Upper lobe of left lung (tissue), 6 donors: ENCODE results near the gene RAP2A. TPM values are rescaled to one million over a fixed set of nuclear protein-coding genes. Genes with fewer than 3 reads are reported as not detected.

Source experiments
- ATAC-seq, 2 donors: fragments of 200-7000 bp; cut with Tn5 transposase; one replicate each; pipeline ENCODE4 v1.9.1; 2022; ENCODE audit warnings: mild to moderate bottlenecking in 2 of 2, moderate library complexity in 2 of 2; ENCODE audit not compliant: low FRiP score in 2 of 2
- DNase-seq, 2 donors: peaks; one replicate each; pipeline ENCODE4 v3.0.0-alpha.2; 2019 to 2020
- H3K27ac ChIP-seq, 4 donors: fragments of 200-600 bp; sonication (generic); one replicate each; pipeline ENCODE4 v1.5.1; 2016 to 2019
- H3K27me3 ChIP-seq, 4 donors: fragments of 200-600 bp; sonication (generic); one replicate each; pipeline ENCODE4 v1.5.1; 2017 to 2019
- H3K36me3 ChIP-seq, 4 donors: fragments of 200-600 bp; sonication (generic); one replicate each; pipeline ENCODE4 v1.5.1; 2016 to 2019
- H3K4me1 ChIP-seq, 4 donors: fragments of 200-600 bp; sonication (generic); one replicate each; pipeline ENCODE4 v1.5.1; 2018 to 2019
- H3K4me3 ChIP-seq, 4 donors: fragments of 200-600 bp; sonication (generic); one replicate each; pipeline ENCODE4 v1.5.1; 2017 to 2019; ENCODE audit warnings: mild to moderate bottlenecking in 2 of 4, moderate library complexity in 1 of 4
- H3K9me3 ChIP-seq, 4 donors: fragments of 200-600 bp; sonication (generic); one replicate each; pipeline ENCODE4 v1.5.1; 2018 to 2019
- CTCF ChIP-seq, 6 experiments: fragments of 450-650 bp in 4 of 6; fragments of 200-600 bp in 2 of 6; sonication (generic) in 2 of 6; IDR thresholded peaks; one replicate each; pipeline ENCODE4 v1.5.1; 2016 to 2019; ENCODE audit warnings: antibody characterized with exemption in 6 of 6
- EP300 ChIP-seq, 4 donors: sonication (generic); formaldehyde crosslinking; IDR thresholded peaks; one replicate each; pipeline ENCODE4 v1.5.1; 2017; ENCODE audit warnings: antibody characterized with exemption in 4 of 4, control low read depth in 2 of 4
- POLR2A ChIP-seq, 4 donors: fragments of 450-650 bp; IDR thresholded peaks; one replicate each; pipeline ENCODE4 v1.5.1; 2016 to 2017; ENCODE audit warnings: antibody characterized with exemption in 4 of 4, mild to moderate bottlenecking in 2 of 4
- POLR2AphosphoS5 ChIP-seq, 2 donors: sonication (generic); formaldehyde crosslinking; IDR thresholded peaks; one replicate each; pipeline ENCODE4 v1.5.1; 2017; ENCODE audit warnings: antibody characterized with exemption in 2 of 2
- WGBS, 2 donors: methylation state at CpG; one replicate each; pipeline ENCODE4 v1.1.5; 2017 to 2018; 5-methylcytosine and 5-hydroxymethylcytosine counted together
- total RNA-seq, 6 donors: library from RNA; depleted of rRNA in 4 of 6; stranded (reverse); fragments of >200 nt in 4 of 6; gene quantifications; one replicate each; pipeline versions ENCODE4 v1.1.0 to v1.2.1, GENCODE V29; 2016 to 2021
- donor health status: DM: no; HTN: no; CAD: no; lungs with moderate emphysema.
- donor health status: DM: no; HTN: yes; CAD: no; lungs with severe emphysema.

RAP2A gene
- total RNA-seq = 10 to 100 TPM; 17.8 to 55.4 (median 31.5) TPM

GRCh38 chr13:97433727-97434396 lies at the start of gene RAP2A:
TSS of gene RAP2A (plus strand) at chr13:97434169. CDS start at chr13:97434471, 302 bp downstream.
- Histone ChIP-seq H3K9me3 (no peaks in the 10 kb centered on the region), H3K4me3 (peak within 1 kb of the TSS; percentile 82 to 95 (median 88)), H3K36me3 (no peaks in the 10 kb centered on the region), H3K27ac (peak within 1 kb of the TSS; percentile 98 to 100 (median 99)), H3K27me3 (no peaks in the 10 kb centered on the region), H3K4me1 (peaks cover 11 to 32% (median 25%) of the 10 kb centered on the region in 4 donors)
- TF ChIP-seq POLR2A (IDR thresholded peaks at IDR 0.05) (peak in 2 of 4 donors; percentile 81 to 94), POLR2AphosphoS5 (IDR thresholded peaks at IDR 0.05) (peak; percentile 53 to 79), CTCF (IDR thresholded peaks at IDR 0.05) (peak in 2 of 6 experiments; percentile 4 to 42), EP300 (IDR thresholded peaks at IDR 0.05) (no peak)
- DNase-seq (peak; percentile 92 to 98), ATAC-seq (peak; percentile 90 to 91)
- 0 to 1% methylated on average over 1 to 62 of the region's 94 CpGs for WGBS, 2 donors

- Histone ChIP-seq H3K27me3 (no peaks in the 10 kb centered on the region), H3K4me3 (no peak overlapping the region), H3K9me3 (no peaks in the 10 kb centered on the region), H3K27ac (peak overlapping the region; percentile 30 to 71 (median 46)), H3K4me1 (peaks cover 7 to 27% (median 13%) of the 10 kb centered on the region in 4 donors), H3K36me3 (peaks cover 0 to 41% (median 3%) of the 10 kb centered on the region in 4 donors)
- 55 to 69% methylated on average over 2 of the region's 2 CpGs for WGBS, 2 donors
- ATAC-seq (peak in 1 of 2 donors; percentile 32), DNase-seq (no peak)
- no peak for TF ChIP-seq CTCF (IDR thresholded peaks at IDR 0.05)
- TF ChIP-seq POLR2A (IDR thresholded peaks at IDR 0.05) = no peak
- TF ChIP-seq EP300 (IDR thresholded peaks at IDR 0.05) = no peak
- no peak for TF ChIP-seq POLR2AphosphoS5 (IDR thresholded peaks at IDR 0.05)
Measured at GRCh38 chr13:97384371-97384770, 49.6 kb upstream of the RAP2A start.

DNA sequence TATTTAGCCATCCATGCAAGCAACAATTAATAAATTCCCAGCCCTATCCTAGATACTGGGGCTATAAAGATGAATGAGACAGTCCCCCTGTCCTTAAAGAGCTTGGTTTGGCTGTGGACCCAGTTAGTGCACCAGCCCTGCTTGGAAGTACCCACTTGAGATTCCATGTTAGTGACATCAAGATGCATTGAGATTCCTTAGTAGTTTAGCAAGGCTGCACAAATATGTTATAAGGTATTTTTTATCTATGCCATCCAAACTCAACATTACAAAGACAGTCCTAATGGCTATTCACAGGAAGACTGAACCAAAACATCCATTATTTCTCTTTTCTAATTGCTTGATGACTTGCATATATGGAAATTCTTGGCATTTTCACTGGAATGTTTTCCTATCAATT lies 48.8 kb upstream of the RAP2A start:
- H3K27me3 ChIP-seq = no peaks in the 10 kb centered on the region
- H3K9me3 ChIP-seq = no peaks in the 10 kb centered on the region
- peak in 1 of 2 donors; percentile 40 for DNase-seq
- H3K4me1 ChIP-seq = peaks cover 7 to 27% (median 13%) of the 10 kb centered on the region in 4 donors
- TF ChIP-seq POLR2A (IDR thresholded peaks at IDR 0.05) = no peak
- no peak for TF ChIP-seq EP300 (IDR thresholded peaks at IDR 0.05)
- TF ChIP-seq CTCF (IDR thresholded peaks at IDR 0.05) = no peak
- TF ChIP-seq POLR2AphosphoS5 (IDR thresholded peaks at IDR 0.05) = no peak
- no peak overlapping the region for H3K4me3 ChIP-seq
- H3K36me3 ChIP-seq = peaks cover 0 to 38% (median 3%) of the 10 kb centered on the region in 4 donors
- peak; percentile 12 to 45 for ATAC-seq
- H3K27ac ChIP-seq = peak overlapping the region in 2 of 4 donors; percentile 30 to 46

GRCh38 chr13:97385854-97386253 lies 48.1 kb upstream of the RAP2A start:
- whole genome bisulfite sequencing, 2 donors = 75 to 91% methylated on average over 3 of the region's 3 CpGs
- H3K9me3 ChIP-seq = no peaks in the 10 kb centered on the region
- no peak for DNase-seq
- TF ChIP-seq EP300 (IDR thresholded peaks at IDR 0.05) = no peak
- no peak for TF ChIP-seq POLR2A (IDR thresholded peaks at IDR 0.05)
- TF ChIP-seq CTCF (IDR thresholded peaks at IDR 0.05) = no peak
- no peak for TF ChIP-seq POLR2AphosphoS5 (IDR thresholded peaks at IDR 0.05)
- peaks cover 0 to 31% (median 3%) of the 10 kb centered on the region in 4 donors for H3K36me3 ChIP-seq
- H3K27ac ChIP-seq = peak overlapping the region; percentile 13 to 77 (median 44)
- H3K27me3 ChIP-seq = no peaks in the 10 kb centered on the region
- ATAC-seq = no peak
- H3K4me1 ChIP-seq = peaks cover 7 to 27% (median 13%) of the 10 kb centered on the region in 4 donors
- no peak overlapping the region for H3K4me3 ChIP-seq
